Measurements from ENCODE around the gene AMD1. TPM values are rescaled to one million over a fixed set of nuclear protein-coding genes. Genes with fewer than 3 reads are reported as not detected.

Gene AMD1
- total and polyA plus RNA-seq, 2 of the 8 experiments (the other 6 are each of a cell fraction or from before 2014, with no cell fraction given) = 60.9 to 177 TPM

GRCh38 chr6:110873981-110874879 is at the start of gene AMD1 (continued):
- peak; percentile 68 for TF ChIP-seq MAX (IDR thresholded peaks at IDR 0.05)
- TF ChIP-seq SIX5 (IDR thresholded peaks at IDR 0.05; ENCODE audit: low read depth, low read length) = no peak
- TF ChIP-seq FOSL1 (IDR thresholded peaks at IDR 0.05; ENCODE audit: insufficient read depth, low read depth, low read length) = no peak

Measured in H1 (cell line).